GM21423 (cell line): ENCODE measurements around the gene OR2L8.

Experiments used
- ATAC-seq: cut with Tn5 transposase; IDR thresholded peaks from one replicate; pipeline ENCODE4 v1.9.1; 2021; ENCODE audit warnings: mild to moderate bottlenecking, moderate library complexity; ENCODE audit not compliant: unreplicated experiment

OR2L8 gene, protein sequence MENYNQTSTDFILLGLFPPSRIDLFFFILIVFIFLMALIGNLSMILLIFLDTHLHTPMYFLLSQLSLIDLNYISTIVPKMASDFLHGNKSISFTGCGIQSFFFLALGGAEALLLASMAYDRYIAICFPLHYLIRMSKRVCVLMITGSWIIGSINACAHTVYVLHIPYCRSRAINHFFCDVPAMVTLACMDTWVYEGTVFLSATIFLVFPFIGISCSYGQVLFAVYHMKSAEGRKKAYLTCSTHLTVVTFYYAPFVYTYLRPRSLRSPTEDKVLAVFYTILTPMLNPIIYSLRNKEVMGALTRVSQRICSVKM

DNA sequence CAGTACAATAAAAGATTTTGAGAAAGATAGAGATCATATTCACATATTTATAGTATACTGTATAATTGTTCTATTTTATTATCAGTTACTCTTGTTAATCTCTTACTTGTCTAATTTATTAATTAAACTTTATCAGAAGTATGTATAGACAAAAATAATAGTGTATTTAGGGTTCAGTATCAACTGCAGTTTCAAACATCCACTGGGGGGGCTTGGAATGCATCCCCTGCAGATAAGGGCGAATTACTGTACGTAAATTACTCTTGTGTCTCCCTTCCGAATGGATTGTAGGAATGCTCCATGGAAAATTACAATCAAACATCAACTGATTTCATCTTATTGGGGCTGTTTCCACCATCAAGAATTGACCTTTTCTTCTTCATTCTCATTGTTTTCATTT, at the start of gene OR2L8:
Gene OR2L8 (plus strand): TSS at position 301 of the 400 bp plus-strand sequence. CDS start 0 bp downstream, at position 301.
- ATAC-seq = no peak

DNA sequence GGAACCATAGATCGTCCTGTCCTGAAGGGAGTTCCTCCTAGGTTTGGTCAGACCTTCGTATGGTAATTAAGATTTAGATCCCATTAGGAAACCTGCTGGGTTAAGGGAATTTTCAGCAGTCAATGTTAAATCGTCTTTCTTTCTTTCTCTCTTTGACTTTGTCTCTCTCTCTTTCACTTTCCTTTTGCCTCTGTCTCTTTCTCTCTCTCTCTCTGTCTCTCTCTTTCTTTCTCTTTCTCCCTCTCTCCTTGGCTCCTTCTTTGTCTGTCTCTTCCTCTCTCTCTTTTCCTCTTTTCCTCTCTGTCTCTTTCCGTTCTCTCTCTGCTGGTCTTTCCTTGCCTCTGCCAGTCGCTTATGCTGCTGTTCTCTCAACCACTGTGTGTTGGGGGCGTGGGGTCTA, 44.5 kb upstream of the OR2L8 start:
- ATAC-seq = no peak

DNA sequence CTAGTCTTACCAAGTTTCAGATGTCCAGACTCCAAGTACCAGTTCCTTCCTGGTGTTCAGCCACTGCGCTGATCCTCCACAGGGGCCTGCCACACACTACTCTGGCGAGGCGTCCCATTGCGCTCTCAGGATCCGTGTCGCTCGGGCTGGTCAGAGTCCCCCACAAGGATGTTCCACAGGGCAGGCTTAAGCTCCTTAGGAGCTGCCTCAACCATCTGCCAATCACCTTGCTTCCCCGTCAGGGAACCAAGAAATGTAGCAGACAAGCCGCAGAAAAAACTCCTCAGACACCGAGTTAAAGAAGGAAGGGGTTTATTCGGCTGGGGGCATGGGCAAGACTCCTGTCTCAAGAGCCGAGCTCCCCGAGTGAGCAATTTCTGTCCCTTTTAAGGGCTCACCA, 43.5 kb upstream of the OR2L8 start:
- no peak for ATAC-seq

DNA sequence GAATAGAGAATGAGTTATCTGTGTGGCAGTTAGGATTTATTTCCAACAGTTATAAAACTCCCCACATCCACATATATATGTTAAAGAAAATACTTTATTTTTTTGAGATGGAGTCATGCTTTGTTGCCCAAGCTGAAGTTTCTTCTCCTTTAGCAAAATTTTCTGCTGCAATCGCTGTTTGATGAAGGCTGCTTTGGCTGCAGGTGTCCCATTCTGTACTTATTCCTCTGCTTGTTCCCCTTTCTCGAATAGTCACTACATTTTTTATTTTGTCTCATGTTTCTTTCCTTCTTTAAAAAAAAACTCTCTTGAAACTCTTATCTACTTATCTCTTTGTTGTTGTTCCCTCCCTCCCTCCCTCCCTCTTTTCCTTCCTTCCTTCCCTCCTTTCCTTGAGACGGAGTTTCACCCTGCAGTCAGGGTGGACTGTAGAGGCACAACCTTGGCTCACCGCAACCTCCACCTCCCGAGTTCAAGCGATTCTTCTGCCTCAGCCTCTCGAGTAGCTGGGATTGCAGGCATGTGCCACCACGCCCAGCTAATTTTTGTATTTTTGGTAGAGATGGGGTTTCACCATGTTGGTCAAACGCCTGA, 42.7 kb upstream of the OR2L8 start:
- no peak for ATAC-seq

DNA sequence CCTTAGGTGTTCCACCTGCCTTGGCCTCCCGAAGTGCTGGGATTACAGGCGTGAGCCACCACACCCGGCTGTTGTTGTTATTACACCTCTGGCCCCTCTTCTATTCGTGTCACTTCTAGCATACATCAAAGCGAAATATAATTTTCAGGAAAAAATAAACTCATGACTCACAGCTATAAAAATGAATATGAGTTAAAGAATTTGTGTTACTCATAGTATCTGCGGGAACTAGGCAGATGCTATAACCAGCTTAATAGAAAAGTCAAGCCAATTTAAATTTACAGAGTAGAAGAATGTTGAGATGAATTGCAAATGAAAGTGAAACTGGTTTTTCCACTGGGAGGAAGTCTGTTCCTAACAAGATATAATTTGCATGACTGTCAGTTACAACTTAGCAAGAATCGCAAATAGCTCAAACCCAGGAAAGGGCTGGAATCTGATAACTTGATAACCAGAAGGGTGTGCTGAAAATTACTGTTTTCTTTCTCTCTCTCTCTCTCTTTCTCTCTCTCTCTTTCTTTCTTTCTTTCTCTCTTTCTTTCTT, 42.1 kb upstream of the OR2L8 start:
- no peak for ATAC-seq

DNA sequence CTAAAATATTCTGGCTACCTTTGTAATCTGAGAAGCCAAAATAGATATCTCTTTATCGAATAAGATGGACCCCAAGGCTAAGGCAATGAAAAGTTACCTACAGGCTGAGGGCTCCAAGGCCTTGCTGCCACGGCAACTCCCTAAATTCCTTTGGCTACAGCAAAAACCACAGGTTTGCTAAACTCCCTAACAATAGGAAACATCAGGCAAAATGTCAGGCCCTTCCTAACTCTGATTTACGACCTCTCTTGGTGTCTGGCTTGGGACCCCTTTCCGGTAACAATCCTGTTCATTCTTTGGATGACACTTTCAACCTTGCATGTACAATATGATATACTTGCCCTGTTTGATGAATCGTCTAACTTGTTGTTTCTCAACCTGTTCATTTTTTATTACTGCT, 39.9 kb upstream of the OR2L8 start:
- ATAC-seq = no peak

DNA sequence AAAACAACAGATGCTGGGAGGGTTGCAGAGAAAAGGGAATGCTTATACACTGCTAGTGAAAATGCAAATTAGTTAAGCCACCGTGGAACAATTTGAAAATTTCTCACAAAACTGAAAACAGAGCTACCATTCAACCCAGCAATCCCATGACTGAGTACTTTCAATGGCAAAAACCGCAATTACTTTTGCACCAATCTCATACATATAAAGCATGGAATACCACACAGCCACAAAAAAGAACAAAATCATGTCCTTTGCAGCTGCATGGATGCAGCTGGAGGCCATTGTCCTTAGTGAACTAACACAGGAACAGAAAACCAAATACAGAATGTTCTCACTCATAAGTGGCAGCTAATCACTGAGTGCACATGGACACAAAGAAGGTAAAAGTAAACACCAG, 34.9 kb upstream of the OR2L8 start:
- no peak for ATAC-seq

DNA sequence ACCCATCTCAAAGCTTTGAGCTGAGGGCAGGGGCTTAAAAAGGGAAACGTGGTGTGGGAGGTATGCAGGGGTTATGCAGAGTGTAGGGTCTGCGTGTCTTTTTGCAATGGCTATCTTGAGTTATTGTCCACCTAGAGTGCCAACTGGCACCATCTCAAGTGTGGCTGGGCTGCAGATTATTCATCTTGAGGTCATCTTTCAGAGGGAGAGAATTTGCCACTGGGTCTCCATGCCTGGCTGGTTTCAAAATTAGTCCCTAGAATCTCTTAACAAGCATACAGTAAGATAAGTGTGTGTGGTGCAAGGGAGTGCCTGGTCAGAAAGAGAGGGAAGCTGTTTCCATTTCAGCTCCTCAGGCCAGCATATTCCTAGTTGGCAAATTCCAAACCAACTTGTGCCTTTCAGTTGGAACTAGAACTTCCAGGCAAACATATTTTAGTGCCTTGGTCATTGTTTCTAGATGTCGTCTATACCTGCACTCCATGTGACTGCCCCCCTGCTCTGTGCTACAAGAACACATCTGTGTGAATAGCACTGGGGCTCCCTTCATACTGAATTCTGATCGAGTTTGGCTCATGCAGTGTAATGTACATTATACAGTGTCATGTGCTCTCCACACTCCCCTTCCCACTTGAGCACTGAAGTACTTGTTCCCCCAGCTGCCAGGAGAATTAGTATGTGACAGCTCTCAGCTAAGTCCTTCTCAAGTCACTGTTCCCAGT, 33.6 kb upstream of the OR2L8 start:
- no peak for ATAC-seq

DNA sequence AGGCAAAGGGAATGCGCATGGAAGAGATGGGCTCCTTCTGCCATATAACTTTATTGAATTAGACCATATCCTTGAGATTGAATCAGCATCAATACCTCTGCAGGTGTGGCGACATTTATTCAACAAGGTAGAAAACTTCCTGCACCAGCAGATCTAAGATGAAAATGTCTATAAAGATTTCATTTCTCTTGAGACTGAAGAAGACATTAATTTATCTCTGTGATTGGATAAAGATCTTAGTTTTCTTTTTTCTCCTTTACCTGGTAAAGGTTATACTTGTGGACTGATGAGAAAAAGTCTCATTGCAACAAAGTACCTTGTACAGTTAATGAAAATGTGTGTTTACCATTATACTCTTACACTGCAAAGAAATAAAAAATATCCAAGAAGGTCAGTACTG, 28.7 kb upstream of the OR2L8 start, which contains the start of gene OR2T8:
Gene OR2T8 (plus strand): TSS at position 301 of the 400 bp plus-strand sequence. CDS start 766 bp downstream, outside the sequence.
- ATAC-seq = no peak

DNA sequence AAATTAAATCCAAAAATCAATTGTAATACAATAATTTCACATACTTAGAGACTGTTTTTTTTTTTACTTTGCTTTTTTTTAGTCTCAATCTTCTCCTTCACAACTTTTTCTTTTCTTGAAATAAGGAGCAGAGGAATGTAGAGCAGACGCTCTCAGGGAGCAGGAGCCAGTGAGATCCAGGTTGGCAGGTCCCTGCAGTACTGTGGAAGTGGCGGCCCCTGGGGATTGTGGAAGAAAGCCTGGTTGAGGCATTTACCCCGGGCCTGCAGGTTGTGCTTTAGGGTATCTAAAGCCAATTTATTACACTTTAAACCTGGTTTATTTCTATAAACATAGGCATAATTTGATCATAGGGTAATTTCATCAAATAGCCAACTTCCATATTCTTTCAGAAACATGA, 24.7 kb upstream of the OR2L8 start:
- no peak for ATAC-seq

DNA sequence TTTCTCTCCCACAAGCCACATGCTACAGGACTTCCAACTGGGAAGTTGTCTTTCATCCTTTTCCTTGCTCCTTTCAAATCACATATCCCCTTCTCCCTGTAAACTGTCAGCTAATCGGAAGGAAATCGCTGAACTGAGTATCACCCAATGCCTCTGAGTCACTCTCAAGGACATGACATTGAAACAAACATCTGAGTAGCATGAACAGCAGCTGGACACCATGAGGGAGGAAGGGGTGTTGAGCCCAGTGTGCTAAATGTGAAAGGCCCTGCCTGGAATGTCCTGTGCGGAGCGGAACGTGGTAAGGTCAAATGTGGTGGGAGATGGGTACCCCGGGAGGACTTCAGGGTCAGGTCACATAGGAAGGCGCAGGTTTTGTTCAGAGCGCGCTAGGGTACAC, 23.8 kb upstream of the OR2L8 start, which contains the start of gene OR2AJ1:
Gene OR2AJ1 (plus strand): TSS at position 22 of the 400 bp plus-strand sequence. CDS start 8,880 bp downstream, outside the sequence.
- no peak for ATAC-seq

DNA sequence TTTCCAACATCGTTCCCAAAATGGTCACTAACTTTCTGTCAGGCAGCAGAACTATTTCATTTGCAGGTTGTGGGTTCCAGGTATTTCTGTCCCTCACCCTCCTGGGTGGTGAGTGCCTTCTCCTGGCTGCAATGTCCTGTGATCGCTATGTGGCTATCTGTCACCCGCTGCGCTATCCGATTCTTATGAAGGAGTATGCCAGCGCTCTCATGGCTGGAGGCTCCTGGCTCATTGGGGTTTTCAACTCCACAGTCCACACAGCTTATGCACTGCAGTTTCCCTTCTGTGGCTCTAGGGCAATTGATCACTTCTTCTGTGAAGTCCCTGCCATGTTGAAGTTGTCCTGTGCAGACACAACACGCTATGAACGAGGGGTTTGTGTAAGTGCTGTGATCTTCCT, 14.7 kb upstream of the OR2L8 start:
- ATAC-seq = no peak

DNA sequence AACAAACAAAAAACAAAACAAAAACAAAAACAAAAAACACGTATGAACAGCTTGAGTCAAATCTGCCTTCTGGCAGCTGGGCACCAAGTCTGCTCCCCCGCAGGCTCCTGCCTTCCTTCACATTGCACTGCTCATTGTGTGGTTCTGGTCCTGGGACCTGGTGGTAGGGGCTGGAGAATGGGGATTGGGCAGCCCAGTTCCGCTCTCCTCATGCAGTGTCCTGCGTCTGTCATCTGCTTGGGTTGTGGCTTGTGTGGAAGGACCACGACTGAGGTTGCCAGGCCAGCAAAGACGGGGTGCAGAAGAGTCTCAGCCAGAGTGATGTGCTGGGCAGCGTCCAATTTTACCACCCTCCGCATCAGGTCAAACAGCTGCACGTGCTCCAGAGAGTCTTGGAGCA, 12.9 kb upstream of the OR2L8 start:
- no peak for ATAC-seq

DNA sequence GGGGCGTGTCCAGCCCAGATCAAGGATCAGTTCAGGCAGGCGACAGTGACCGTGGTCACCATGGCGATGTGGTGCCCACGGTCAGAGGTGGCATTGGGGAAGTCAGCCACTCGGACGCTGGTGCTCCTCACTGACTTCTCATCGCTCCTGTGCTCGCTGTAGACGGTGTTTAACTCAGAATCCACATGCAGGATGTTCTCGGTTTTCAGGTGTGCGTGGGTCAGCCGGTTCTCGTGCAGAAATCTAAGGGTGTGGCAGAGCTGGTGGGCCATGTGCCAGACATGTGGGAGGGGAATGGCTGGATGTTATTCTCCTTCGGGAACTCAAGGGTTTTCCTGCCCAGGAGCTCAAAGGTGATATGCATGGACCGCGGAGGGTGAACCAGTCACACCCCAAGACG, 12.2 kb upstream of the OR2L8 start:
- no peak for ATAC-seq

DNA sequence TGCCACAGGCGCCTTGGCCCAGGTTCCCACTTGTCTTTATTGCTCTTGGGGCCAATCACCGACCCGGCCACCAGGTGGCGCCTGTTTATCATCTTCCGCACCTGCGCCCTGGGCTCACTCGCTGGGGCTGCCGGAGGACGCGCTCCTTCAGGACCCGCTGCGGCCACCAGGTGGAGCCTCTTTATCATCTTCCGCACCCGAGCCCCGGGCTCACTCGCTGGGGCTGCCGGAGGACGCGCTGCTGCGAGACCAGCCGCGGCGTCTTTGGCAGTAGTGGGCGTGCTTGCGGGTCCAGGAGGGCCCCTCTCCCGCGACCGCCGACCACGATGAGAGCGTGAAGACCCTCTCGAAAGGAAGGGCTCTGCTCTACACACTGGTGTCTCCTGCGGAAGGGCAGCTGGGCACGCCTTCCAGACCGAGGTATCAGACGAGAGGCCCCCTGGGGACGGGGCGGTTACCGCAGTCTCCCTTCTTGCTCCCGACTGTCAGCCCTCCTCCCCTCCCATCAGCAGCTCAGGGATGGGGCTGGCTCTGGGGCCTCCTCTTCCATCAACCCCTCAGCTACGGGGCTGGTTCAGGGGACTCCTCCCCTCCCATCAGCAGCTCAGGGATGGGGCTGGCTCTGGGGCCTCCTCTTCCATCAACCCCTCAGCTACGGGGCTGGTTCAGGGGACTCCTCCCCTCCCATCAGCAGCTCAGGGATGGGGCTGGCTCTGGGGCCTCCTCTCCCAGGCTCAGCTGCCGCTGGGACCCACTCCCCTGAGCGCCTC, 11.5 kb upstream of the OR2L8 start:
- ATAC-seq = peak; percentile 99

DNA sequence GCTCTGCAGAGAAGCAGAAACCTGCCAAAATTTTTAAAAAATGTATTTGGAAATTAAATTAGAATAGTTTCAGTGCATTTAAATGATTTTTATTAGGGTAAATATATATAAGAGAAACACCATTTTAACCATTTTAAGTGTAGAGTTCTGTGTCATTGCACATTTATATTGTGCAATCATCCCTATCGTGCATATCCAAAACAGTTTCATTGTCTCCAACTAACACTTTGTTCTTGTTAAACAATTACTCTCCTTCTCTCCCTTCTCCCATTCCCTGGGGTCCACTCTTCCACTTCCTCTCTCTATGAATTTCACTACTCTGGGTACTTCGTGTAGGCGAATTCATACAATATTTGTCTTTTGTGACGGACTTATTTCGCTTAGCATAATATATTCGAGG, 6.0 kb upstream of the OR2L8 start:
- no peak for ATAC-seq

DNA sequence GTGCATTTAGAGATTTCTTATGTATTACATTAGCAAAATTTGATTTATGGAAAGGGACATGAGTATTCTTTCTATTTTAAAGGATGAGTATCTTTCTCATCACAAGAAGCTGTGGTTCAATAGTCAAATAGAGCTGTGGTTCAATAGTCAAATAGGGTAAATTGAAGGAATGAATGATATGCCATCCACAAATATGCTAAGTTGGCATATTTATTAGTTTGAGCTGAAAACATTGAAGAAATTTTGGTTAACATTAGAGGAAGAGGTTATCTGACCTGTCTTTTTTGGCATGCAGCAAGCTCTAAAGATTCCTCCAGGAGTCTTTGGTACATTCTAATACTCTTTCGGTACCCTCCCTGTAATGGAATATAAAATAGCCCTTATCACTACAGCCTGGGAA, 4.8 kb downstream of the OR2L8 start:
- ATAC-seq = no peak

DNA sequence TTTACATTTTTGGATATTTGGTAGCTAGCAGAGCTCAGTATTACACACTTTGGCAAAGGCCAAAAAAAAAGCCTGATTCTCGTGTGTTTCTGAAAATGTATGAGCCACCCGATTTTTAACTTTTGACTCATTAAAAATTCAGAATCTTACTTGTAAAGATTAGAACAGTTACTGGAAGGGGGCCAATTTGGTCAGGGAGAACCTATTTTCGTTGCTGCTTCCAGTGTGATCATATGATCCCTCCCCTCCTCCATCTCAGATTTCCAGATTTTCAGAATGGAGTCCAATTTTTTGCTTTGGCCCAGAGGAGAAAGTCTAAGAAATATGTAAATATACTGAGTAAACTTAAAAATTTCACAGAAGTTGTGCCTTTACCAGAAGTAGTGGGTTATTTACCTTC, 13.1 kb downstream of the OR2L8 start:
- no peak for ATAC-seq

DNA sequence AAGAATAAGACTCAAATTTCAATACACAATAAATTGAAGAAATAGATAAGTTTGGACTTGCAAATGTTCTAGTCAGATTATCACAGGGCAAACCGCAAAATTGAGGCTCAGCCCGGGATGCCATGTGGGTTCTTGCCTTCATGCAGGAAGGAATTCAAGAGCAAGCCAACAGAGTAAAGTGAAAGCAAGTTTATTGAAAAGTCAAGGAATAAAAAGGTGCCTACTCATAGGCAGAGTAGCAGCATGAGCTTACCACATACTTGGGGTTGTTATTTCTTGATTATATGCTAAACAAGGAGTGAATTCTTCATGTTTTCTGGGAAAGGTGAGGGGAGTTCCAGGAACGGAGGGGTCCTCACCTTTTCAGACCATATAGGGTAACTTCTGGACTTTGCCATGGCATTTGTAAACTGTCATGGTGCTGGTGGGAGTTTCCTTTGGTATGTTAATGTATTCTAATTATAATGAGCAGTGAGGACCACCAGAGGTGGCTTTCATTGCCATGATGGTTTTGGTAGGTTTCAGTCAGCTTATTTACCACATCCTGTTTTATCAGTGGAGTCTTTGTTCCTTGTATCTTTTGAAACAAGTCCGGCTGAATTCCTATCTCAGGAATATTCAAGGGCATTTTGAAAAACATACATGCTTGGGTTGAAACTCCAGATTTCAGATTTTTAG, 14.4 kb downstream of the OR2L8 start:
- ATAC-seq = no peak

DNA sequence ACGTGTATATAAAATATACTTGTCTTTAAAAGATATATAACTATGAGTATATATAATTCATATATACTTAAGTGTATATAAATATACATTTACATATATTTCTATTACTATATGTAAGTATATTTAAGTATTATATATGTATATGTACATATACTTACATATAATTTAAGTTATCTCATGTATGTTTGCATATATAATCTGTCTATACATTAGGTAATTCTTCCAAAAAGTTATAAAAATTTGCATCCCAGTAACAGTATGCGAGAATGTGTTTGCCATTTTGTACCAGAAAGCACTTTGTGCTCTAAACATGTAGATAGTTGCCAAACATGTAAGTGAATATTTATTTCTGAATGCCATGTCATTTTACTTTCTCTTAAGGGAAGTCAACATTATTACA, 16.3 kb downstream of the OR2L8 start, which contains the start of gene OR2AK2:
Gene OR2AK2 (plus strand): TSS at position 301 of the 400 bp plus-strand sequence. CDS start 144 bp downstream, outside the sequence.
- no peak for ATAC-seq
